Measurements from ENCODE around the gene PEAK1.

GRCh38 chr15:77138167-77138522 lies 281.8 kb downstream of the PEAK1 start:
- TF ChIP-seq, protein P1, sequence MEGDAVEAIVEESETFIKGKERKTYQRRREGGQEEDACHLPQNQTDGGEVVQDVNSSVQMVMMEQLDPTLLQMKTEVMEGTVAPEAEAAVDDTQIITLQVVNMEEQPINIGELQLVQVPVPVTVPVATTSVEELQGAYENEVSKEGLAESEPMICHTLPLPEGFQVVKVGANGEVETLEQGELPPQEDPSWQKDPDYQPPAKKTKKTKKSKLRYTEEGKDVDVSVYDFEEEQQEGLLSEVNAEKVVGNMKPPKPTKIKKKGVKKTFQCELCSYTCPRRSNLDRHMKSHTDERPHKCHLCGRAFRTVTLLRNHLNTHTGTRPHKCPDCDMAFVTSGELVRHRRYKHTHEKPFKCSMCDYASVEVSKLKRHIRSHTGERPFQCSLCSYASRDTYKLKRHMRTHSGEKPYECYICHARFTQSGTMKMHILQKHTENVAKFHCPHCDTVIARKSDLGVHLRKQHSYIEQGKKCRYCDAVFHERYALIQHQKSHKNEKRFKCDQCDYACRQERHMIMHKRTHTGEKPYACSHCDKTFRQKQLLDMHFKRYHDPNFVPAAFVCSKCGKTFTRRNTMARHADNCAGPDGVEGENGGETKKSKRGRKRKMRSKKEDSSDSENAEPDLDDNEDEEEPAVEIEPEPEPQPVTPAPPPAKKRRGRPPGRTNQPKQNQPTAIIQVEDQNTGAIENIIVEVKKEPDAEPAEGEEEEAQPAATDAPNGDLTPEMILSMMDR (optimal IDR thresholded peaks at IDR 0.05 in 1 of 3, IDR thresholded peaks at IDR 0.05 in 1 of 3, conservative IDR thresholded peaks at IDR 0.05 in 1 of 3; ENCODE audit: extremely low read depth in 1 of 3, insufficient read depth in 2 of 3, low read length in 3 of 3): no peak
- TF ChIP-seq EZH2 (IDR thresholded peaks at IDR 0.05; ENCODE audit: low read length): no peak

Data from keratinocyte (primary cell).